ENCODE measurements around the gene CLEC1B.
A peak's percentile ranks its signal among the peaks of the same experiment; 100 is the strongest.
"Not testable (repeated sequence)": the region's sequence is repeated elsewhere in the genome, so short reads cannot be mapped to it uniquely, and the experiment has no call there.

CLEC1B gene

DNA sequence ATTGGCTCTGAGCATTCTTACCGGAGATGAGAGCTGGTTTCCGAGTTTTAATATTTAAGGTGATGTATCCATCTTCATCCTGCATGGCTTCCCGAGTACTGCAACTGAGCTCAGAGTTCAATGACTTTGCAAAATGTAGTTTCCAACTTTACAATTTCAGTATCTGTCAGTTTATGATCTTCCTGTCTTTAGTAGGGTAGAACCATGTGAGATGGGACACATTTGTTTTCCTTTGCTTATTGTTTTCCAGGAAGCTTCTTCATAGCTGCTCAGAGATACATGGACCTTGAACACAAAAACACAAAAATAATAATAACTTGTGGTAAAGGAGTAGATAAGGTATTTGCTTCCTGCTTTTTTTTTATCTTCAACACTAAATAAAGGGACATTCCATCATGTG lies at the start of gene CLEC1B:
CLEC1B (minus strand) TSS at position 106 of the 400 bp plus-strand sequence; CDS start at position 85, 21 bp downstream.
- DNase-seq = no peak

DNA sequence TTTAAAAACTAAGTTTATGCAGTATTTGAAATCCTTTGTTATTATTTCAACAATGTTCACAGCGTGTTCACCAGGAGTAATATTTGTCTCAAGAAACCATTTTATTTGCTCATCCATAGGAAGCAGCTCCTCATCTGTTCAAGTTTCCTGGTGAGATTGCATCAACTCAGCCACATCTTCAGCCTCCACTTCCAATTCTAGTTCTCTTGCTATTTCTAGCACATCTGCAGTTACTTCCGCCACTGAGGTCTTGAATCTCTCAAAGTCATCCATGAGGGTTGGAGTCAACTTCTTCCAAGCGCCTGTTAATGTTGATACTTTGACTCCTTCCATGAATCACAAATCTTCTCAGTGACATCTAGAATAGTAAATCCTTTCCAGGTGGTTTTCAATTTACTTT lies 49.6 kb upstream of the CLEC1B start:
- no peak for DNase-seq

DNA sequence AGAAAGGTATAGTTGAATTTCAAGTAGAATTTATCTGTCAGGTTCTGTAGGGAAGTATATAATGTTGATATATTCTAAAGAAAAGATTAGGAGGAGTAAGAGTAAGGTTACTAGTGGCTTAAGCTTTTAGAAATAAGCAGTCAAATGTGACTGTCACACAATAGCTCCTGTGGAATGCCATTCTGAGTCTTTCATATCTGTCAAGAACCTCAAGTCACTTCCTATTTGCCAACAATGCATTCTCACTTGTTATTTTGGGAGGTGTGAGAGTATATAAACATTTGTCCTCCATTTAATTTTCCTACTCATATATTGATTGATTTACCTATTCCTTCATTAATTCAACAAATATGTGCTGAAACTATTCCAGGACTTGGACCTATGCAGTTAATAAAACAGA lies 43.2 kb upstream of the CLEC1B start:
- DNase-seq = no peak

DNA sequence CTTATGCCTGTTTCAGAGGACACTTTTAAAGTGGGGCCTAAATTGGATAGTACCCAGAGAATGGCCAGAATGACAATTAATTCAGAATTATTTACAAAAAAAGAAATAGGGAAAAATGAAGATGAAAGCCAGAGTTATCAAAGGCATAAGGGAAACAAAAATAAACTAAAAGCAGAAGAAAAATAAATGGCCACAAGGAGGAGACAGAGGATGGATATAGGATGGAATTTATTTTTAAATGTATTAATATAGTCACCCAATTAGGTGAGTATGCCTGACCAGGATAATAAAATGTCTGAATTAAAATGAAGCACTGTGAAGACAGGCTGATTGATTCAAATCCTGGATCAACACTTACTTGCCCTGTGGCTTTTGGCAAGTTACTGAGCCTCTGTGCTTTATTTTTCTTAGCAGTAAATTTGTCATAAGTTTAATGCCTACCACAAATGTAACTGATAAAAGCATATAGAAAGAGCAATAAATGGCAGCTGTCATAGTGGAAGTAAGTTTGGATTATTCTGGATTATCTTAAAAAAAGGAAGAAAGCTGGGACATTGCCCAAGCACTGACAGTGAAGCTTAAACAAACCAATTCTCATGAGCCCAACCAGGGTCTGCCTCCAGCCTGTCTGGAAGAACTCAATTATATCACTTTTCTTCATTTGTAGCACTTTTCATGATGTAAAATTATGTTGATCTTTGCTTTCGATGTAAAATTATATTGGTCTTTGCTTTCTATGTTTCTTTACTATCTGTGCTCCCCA lies 35.0 kb upstream of the CLEC1B start:
- no peak for DNase-seq

DNA sequence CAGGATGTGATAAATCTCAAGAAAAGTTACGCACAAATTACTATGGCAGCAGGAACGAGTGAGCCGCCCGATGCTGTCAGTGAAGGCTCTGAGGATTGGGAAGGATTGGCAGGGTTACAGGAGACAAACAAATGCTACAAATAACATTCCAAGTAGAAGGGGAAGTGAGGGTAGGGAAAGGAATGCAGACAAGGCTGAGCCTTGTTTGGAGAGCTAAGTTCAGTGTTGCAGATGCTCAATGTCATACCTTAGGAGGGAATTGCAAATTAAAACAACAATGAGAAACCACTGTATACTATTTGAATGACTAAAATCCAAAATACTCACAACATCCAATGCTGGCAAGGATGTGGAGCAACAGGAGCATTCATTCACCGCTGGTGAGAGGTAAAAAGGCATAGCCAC lies 32.9 kb upstream of the CLEC1B start:
- DNase-seq = no peak

DNA sequence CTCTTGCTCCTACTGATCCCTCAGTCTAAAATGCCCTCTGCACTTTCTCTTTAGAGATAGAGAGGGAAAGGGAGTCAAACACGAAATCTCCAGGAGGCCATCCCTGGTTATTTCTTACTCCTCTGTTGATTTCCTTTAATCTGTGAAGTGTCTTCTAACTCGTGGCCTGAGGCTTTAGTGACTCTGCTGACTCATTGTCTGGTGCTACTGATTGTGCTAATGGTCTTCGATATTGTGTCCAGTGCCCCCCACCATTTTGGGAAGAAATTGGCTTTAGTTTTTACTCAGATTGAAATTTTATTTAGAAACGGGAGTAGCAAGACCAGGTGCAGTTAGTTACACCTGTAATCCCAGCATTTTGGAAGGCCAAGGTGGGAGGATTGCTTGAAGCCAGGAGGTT lies 32.4 kb upstream of the CLEC1B start:
- DNase-seq = no peak

DNA sequence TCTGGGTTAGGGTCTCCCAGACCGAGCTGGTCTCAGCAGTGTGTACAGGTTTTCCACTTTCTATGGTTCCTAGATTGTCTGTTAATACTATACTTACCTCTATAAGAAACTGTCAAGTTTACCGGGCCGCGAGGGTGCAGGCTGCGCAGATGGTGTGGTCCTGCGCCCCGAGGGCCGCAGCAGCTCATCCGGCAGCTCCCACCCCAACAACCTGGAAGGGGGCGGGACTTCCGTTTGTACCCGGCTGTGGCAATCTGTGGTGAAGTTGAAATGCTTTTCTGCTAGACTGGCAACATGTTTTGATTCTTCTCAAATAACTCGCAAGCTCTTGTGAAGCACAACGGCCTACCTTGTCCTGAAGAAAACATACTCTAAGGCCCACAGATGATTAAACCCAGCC lies 31.5 kb upstream of the CLEC1B start, which contains the start of gene CLEC9A:
CLEC9A (plus strand) TSS at position 237 of the 400 bp plus-strand sequence. CDS start 22,006 bp downstream, outside the sequence.
- DNase-seq = no peak

DNA sequence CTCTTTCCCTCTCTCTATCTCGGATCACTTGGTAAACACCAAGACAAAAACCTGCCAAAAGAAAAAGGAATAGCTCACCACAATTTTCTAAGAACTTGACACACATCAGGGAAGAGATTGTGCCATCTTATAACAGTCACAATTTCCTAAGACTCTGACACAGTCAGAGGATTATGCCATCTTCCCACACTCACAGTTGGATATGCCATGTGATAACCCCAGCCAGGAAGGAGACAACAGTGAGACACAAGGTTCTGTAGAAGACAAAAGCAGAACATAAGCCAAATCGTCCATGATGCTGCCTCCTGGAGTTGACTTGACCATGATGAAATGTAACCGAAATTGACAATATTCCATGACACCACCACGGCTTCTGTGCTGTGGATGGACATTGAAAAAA lies 28.8 kb upstream of the CLEC1B start:
- DNase-seq = no peak

DNA sequence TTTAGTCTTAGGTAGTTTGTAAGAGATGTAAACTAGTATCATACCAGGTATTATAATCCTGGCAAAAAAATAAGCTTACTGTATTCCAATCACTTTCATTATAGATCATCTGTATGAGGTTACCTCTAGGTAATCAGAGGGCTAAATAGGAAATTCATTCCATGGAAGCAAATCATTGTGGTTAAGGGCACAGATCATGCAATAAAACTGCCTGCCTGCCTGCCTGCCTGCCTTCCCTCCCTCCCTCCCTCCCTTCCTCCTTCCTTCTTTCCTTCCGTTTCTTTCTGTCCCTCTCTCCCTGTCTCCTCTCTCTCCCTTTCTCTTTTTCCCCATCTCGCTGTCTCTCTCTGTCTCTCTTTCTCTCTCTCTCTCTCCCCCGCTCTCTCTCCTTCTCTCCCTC lies 28.4 kb upstream of the CLEC1B start:
- DNase-seq = no peak

DNA sequence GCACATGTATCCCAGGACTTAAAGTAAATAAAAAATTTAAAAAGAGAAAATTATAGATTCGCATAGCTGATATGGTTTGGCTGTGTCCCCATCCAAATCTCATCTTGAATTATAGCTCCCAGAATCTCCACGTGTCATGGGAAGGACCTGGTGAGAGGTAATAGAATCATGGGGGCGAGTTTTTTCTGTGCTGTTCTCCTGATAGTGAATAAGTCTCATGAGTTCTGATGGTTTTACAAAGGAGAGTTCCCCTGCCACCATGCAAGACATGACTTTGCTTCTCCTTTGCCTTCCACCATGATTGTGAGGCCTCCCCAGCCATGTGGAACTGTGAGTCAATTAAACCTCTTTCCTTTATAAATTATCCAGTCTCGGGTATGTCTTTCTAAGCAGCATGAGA lies 27.7 kb upstream of the CLEC1B start:
- DNase-seq = not testable (repeated sequence)

DNA sequence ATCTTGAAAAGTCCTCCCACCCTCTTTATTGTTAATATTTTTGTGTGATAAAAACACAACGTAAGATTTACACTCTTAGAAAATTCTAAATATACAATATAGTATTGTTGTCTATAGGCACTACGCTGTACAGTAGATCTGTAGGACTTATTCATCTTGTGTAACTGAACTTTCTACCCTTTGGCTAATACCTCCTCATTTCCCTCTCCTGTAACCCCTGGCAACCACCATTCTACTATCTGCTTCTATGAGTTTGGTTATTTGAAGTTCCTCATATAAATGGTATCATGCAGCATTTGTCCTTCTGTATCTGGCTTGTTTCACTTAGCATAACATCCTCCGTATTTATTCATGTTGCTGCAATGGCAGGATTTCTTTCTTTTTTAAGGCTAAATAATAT lies 26.3 kb upstream of the CLEC1B start:
- DNase-seq = no peak

DNA sequence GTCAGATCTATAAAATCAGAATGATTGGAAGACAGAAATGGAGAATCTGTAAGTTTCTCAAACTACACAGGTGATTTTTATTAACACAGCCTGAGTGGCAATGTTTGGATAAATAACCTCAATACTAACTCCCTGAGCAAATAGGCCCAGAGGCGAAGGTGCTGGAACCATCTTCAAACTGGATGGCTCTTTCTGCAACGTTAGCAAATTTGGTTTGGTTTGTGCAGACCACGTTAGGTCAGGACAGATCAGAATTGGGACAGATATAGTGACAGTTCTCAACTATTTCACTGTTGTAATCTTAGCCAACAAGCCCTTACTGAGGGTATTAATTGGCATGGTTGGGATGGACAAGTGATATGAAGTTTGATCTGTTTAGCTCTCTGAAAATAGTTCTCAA lies 22.4 kb upstream of the CLEC1B start:
- DNase-seq = no peak

DNA sequence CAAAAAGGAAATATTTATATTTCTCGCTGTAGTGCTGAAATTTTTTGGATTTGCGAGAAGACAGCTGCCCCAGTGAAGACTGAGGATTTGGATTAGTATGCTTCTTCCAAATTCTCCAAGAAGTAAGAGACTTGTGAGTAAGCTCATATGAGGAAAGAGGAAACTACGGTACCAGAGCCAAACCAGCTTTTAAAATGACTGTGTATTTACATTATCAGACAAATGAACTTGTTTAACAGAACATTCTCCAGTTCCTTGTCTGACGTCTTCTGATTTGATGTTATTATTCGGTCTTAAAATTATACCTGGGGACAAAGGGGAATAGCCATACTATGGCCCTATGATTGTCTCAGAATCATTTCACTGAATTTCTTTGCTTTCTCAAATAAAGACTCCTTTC lies 19.5 kb upstream of the CLEC1B start:
- DNase-seq = no peak

DNA sequence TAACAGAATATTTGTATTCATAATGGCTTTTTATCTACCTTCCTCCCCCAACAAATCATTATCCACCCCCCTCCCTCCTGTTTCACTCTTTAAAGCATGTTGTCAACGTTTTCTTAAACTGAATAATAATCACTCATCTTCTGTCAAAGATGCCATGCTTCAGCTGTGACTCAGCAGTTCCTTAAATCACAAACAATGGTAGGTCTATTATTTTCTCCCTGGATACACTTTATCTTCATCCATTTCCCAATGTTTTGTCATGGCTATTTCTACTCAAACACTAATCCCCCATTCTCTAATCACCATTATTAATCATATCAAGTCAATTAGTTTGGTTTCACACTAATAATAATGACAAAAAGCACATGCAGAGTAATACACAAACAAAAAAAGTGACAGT lies 18.0 kb upstream of the CLEC1B start:
- DNase-seq = no peak

DNA sequence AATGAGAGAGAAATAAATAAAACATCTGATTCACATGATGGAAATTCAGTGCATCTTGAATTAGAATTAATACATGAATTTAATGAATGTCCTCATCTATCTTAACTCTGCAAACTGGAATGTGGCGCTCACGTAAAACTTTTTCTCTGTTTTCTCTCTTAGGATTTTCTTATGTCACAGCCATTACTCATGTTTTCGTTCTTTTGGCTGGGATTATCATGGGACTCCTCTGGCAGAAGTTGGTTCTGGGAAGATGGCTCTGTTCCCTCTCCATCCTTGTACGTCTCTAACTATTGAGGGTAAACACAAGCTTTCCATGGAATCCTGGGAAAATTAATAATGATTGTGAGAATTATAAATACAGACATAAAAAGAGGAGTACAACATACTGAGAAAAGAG lies 16.5 kb upstream of the CLEC1B start:
- no peak for DNase-seq

DNA sequence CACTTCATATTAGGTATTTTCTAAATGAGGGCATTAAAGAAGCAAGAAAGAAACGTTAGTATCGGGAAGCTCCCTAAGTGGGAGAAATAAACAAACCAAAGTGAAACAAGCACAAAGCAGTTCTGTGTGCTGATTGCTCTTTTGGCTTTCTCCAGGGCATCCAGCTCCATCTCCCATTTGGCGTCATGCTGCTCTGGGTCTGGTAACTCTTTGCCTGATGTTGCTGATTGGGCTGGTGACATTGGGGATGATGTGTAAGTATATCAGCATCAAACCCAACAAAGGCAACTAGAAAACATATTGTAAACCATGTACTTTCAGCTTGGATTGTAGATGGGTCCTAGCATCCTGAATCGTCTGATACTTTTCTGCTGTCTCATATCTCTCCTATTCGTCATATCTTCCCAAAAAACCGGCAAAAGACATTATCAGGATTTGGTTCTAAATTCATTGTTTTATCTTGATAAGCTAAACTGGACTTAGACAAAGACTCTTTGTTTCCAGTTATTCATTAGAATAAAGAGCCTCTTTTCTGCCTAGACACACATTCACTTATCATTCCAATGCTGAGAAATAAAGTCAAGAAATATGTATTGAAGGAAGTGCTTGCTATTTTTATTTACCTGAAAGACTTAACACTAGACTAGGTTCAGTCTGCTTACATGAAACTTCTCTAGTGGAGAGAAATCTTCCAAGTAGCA lies 13.9 kb upstream of the CLEC1B start:
- peak in 2 of 14 donors; percentile 8 to 24 for DNase-seq

DNA sequence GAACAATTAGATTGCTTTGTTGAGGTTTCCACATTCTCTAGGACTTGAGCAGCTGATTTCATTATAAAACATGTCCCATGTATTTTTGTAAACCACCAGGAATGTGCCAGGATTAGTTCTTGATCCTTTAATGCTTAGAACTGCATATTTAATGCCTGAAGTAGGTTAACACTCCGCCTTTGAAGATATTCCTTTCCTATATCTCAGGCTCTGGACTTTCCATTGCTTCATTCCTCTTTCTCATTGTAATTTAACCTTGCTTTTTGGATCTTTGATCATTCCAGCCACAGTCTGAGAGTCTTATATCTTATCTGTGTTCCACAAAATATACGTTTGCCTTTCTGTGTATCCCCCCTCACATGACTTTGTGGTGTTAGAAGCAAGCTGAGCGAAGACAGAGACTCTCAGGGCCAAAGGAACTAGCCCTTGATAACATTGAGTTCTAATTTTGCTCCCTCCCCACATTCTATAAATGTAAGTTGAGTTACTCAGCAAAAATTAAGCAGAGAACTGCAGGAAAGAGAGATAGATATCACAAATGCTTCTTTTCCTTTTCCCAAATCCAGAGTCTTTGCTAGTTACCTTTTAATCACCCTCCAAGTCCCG lies 2.4 kb upstream of the CLEC1B start:
- DNase-seq = no peak

DNA sequence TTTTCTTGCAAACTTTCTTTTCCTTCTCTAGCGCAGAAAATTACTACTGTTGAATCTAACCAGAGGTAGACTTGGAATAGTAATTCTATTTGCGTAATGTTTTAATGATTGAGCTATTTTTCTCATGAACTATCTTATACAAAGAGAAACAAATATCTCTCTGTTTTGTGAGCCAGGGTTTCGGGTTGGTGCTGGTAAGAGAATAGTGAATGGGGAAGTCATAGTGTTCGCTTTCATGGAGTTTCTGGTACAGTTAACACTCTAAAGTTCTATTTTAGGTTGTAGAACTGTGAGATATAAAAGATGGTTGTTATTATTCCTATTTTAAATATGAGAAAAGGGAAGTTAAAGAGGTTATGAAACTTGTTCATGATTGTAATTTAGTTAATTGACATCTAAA lies 6.6 kb downstream of the CLEC1B start:
- no peak for DNase-seq

DNA sequence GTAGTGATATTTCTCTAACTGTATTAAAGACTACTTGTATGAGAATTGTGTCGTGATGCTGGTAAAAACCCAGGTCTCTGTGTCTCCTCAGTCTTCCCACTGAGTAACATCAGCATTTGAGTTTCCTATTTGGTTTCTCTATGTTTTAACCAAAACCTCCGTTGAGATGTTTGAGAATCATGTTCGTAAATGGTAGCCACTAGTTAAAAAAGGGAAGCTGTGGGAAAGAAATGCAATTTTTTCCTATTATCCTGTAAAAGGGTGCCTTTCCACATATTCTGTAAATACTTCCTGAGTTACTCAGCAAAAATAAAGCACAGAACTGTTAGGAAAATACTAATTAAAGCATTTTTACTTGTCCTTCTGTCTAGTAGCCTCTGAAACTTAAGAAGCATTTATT lies 7.0 kb downstream of the CLEC1B start:
- no peak for DNase-seq

DNA sequence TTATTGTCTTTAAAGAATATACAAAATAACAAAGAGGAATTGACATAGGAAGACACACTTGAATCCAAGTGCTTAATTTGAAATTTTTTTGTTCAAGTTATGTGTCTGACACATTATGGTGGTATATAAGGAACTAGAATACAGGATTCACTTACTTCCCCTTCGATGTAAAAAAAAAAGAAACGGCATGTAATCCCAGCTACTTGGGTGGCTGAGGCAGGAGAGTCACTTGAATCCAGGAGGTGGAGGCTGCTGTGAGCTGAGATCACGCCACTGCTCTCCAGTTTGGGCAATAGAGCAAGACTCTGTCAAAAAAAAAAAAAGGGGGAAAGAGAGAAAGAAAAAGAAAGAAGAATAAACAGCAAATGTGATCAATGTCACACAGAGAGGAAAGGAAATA lies 18.8 kb downstream of the CLEC1B start:
- no peak for DNase-seq

DNA sequence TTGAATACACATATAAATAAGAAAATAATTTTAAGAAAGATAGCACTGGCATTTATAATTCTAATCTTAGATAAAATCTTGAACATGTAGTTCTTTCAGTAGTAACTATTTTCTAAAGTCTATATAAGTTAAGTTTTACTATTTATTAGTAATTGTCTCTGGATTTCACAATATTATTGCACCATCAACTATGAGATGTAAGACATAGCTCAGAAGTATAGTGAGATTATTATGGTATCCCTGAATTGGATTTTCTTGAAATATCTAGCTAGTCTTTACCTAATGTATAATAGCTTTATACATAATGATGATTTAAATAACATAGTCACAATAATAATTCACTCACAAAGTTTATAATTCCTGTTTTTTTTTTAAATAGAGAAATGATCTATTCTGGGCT lies 21.0 kb downstream of the CLEC1B start:
- DNase-seq = no peak

DNA sequence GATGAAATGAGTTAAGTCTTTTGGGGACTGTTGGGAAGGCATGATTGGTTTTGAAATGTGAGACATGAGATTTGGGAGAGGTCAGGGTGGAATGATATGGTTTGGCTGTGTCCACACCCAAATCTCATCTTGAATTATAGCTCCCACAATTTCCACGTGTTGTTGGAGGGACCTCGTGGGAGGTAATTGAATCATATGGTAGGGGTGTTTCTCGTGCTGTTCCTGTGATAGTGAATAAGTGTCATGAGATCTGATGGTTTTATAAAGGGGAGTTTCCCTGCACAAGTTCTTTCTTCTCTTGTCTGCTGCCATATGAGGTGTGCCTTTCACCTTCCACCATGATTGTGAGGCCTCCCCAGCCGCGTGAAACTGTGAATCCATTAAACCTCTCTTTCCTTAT lies 22.3 kb downstream of the CLEC1B start:
- DNase-seq = not testable (repeated sequence)

DNA sequence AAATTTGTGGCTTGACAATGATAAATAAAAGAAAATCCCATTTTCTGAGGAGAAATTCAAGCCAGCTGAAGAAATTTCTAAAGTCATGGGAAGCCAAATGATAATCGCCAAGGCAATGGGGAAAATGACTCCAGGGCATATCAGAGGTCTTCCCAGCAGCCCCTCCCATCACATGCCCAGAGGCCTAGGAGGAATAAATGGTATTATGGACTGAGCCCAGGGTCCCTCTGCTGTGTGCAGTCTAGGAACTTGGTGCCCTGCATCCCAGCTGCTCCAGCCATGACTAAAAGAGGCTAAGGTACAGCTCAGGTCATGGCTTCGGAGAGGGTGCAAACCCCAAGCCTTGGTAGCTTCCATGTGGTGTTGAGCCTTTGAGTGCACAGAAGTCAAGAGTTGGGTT lies 23.3 kb downstream of the CLEC1B start:
- no peak for DNase-seq

DNA sequence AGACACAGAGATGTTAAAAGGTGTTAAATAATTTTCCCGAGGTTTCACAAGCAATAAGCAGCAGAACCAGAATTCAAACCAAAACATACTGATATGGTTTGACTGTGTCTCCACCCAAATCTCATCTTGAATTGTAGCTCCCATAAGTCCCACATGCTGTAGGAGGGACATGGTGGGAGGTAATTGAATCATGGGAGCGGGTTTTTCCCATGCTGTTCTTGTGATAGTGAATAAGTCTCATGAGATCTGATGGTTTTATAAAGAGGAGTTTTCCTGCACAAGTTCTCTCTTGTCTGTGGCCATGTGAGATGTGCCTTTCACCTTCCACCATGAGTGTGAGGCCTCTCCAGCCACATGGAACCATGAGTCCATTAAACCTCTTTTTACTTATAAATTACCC lies 24.2 kb downstream of the CLEC1B start:
- not testable (repeated sequence) for DNase-seq

All from C1 segment of cervical spinal cord (tissue), 14 donors.